NCI-H82 treated with DMSO at 0.1 percent for 48 hours (cell line): ENCODE results near the gene CACNA1S.

Source experiments
- DNase-seq: peaks from one replicate; lab custom pipeline; 2025; ENCODE audit not compliant: unreplicated experiment; lab: John Stamatoyannopoulos, UW

CACNA1S gene

GRCh38 chr1:201119206-201120197 is 7.3 kb upstream of the CACNA1S start:
- peak; percentile 22 for DNase-seq

GRCh38 chr1:201116091-201116490 is 3.9 kb upstream of the CACNA1S start:
- DNase-seq, result peak; percentile 83

DNA sequence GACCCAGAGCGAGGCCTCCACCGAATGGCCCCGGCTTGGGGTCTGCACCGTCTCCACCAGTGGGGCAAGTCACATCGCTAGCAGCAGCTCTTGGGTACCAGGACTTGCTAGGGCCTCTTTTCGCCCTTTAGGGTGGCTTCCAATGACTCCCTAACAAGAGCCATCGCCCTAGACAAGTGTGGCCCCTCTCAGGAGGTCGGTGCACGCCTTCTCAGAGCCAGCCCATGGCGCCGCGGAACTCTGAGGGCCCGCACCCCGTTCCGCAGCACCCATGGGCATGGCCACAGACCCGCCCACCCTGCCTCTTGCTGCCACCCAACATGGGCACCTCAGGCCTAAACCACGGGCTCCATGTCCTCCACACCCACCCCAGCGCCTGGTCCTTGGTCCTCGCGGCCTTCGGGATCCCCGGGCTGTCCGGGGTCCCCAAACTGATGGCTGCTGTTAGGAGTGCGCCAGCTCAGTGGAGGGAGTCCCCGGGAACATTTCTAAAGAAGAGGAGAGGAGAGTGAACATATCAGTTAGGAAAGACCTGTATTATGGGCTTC is 3.2 kb upstream of the CACNA1S start:
- no peak for DNase-seq

- peak; percentile 95 for DNase-seq
These were observed 2.3 kb upstream of the CACNA1S start for GRCh38 chr1:201114245-201115131.

DNA sequence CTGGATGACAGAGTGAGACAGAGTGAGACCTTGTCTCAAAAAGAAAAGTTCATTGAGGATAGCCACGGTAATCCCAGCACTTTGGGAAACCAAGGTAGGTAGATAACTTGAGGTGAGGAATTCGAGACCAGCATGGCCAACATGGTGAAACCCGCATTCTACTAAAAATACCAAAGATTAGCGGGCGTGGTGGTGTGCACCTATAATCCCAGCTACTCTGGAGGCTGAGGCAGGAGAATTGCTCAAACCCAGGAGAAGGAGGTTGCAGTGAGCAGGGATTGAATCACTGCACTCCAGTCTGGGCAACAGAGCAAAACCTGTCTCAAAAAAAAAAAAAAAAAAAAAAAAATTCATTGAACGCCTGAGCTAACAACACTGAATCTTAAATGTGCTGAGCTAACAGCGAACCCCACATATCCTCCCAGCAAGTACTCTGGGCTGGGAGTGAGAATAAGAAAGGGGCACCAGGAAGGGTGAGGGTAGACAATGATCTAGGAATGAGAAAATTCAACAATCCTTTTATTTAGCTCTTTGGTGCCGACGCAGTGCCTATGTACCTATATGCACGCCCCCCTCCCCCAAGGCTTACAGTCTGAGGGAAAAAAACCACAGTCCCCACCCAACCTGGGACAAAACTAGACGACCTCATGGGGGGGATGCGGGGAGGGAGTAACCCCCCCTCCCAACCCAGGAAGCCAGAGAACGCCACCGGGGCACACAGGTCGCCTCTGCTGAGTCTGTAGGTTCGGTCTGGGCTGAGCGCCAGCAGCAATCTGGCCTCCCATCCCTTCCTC is 1.4 kb upstream of the CACNA1S start:
- no peak for DNase-seq

DNA sequence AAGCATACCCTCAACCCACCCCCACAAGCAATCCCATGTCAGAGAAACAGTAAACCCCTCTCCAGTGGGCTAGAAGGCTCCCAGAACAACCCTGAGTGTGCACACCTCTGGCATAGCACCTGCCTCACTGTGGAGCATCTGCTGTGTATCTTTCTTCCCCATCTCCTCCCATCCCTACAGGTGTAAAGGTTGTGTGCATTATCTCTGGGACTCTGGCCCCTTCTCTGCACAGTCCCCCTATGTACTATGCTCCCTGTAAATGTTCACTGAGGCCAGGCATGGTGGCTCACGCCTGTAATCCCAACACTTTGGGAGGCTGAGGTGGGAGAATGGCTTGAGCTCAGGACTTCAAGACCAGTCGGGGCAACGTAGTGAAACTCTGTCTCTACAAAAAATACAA is 700 bp upstream of the CACNA1S start:
- no peak for DNase-seq

- DNase-seq, result no peak
These were observed 554 bp downstream of the CACNA1S start for GRCh38 chr1:201111672-201112071.

DNA sequence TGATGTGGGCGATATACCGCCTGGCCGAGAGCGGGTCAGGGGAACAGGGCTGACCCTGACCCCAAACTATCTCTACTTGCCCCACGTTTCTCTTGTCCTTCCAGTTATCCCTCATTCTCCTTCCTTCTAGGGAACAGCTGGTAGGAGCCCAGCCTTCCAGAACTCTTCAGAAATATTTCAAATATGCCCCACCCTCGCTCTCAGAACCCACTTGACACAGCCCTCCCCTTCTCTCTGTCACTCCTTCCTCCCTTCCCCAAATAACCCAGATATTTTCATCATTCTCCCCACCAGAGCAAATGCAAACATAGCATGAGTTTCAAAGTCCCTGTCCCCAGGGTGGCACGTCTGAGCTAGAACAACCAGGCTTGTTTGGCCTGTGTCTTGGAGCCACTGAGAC is 1.1 kb downstream of the CACNA1S start:
- no peak for DNase-seq

- no peak for DNase-seq
These were observed 1.6 kb downstream of the CACNA1S start for GRCh38 chr1:201110616-201111015.

DNA sequence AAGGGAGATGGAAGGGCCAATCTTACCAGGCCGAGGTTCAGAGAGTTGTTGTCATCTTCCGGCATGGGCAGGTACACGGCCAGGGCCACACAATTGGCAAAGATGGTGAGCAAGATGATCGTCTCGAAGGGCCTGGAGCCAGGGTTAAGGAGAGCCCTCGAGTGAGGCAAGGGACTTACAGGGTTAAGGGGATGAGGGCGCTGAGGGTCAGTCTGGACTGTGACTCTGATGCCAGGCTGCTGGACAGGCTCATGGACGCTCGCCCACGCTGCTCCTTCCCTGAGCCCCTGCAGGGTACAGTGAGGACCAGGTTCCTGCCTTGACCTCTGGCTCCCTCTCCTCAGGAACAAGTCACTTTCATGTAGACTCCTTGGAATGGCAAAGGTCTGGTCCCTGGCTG is 2.1 kb downstream of the CACNA1S start:
- no peak for DNase-seq

DNA sequence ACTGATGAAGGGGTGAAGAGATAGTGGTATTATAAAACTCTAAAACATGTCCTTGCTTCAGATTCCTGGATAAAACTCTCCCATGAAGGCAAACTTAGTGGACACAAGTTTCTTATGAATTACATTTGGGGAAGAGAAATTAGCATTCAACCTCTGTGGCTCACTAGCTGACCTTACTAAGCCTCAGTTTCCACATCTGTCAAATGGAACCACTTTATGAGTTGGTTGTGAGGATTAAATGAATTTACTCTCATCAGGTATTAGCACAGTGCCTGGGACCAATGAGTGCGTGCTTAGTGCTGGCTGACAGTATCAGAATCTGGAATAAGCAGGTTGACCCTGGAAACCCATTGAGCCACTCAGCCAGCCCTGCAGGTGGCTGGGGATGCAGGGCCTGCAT is 2.6 kb downstream of the CACNA1S start:
- DNase-seq, result no peak

DNA sequence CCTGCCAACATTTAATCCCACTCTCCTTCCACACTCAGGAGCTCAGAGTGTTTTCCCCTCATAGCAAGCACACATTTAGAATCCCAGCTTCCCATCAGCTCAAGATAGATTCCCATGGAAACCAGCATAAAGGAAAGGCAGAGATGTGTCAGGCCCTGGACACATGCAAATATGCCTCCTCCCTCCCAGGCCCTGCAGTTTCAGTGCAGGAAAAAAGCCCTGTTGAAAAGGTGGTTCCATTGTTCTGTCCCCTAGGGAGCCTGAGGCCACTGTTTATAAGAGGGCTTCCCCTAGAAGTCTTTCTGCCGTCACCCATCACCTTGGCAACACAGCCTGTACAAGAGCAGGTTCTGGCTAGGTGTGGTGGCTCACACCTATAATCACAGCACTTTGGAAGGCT is 3.6 kb downstream of the CACNA1S start:
- DNase-seq, result no peak

DNA sequence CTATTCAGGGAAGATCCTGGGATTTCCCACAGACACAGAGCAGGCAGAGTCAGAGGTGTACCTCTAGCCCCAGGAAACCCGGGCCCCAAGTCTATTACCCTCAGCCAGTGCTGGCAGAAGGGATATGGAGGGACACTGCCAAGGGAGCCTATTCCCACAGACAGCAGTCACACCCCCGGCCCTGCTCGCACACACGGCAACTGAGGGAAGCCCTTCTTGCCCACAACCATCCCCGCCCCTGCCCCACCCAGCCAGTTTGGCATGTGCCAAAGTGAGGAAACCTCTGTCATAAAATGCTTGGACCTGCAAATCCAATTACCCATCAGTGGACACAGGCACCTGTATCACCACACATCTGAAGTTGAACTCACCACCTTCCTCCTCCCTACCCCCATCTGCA is 6.5 kb downstream of the CACNA1S start:
- DNase-seq, result no peak

GRCh38 chr1:201104141-201104540 is 8.1 kb downstream of the CACNA1S start:
- DNase-seq, result no peak

DNA sequence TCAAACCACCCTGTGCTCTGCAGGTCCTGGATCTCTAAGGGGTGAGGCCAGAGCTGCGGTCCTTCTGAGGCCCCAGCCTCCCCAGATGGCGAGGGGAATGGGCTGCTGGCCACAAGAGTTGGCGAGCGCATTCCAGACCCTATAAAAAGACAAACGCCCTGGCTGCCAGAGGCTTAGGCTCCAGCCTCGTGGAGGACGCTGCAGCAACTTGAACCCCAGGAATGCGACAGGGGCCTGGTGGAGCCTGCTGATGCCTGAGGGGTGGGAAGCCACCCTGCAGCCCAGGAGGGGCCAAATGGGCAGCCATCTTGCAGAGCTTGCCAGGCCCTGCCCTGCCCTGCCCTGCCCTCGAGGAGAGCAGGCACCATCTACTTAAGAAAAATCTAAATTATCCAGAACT is 8.6 kb downstream of the CACNA1S start:
- DNase-seq, result no peak

GRCh38 chr1:201100169-201100930 is 11.9 kb downstream of the CACNA1S start:
- peak; percentile 26 for DNase-seq

- no peak for DNase-seq
These were observed 13.1 kb downstream of the CACNA1S start for GRCh38 chr1:201098992-201099677.

DNA sequence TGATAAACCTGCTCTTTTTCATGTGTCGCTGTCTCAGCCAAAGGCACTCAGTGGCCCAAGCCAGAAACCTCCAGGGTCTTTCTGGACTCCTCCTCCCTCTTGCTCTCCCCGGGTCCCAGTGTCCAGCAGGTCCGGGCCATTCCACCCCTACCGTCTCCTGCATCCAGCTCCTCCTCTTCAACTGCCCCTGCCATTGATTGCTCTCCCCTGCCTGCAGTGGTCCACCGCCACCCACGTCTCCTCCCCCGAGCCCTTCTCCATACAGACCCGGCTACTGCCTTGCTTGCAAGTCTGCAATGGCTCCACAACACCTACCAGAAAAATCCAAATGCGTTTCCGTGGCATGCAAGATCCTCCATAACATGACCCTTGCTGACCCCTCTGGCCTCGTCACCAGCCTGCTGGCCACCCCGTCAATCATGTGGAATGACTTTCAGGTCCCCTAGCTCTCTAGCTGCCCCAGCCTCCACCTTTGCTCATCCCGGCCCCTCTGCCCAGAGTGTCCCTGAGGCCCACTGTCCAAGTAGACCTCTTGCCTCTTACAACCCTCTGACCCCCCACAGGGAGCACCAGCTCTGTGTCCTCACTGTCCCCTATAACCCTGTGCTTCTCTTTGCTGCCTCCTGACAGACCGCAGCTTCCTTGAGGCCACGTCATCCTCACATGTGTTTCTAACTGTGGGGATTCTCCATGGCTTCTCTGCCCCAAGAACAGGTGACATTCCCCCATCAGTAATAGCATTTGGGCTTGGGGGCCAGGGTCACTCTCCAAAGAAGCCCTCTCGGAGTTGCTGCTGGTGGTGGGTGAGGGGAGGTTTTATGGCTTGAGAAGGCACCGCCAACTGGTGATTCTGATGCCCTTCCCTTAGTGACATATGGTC is 15.0 kb downstream of the CACNA1S start:
- no peak for DNase-seq
